Measurements from ENCODE around the gene CDH4. TPM values are rescaled to one million over a fixed set of nuclear protein-coding genes. Genes with fewer than 3 reads are reported as not detected.

Gene CDH4
- total and polyA plus RNA-seq, 2 of the 13 experiments (the other 11 are each of a cell fraction or from before 2014, with no cell fraction given): not detected

DNA sequence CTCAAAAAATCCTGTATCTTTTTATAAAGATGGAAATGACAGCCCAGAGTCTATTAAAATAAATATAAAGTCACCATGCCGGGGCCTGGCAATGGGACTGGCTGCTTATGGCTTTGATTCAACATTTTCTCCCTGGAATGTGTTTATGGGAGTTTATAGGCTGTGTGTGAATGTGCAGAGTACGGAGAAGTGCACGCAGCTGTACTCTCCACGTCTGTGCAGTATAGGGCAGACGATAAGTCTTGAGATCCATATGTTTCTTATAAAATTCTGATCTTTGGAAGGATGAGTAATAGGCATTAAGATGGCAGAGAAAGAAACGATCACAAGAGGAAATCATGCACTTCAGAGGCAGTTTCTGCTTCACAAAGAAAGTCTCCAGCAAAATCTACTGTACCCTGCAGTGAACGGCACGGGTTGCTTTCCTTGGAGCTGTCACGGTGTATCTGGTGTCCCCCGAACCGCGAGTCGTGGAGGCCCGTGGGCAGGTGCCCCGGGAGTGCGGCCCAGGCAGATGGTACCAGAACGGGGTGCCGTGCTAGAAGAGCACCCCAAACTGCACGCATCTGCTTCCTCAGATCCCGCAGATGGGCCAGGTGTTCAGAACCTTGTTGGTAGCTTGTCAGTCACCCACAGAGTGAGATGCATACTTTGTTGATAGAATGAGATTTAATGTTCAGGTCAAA is 431.1 kb downstream of the CDH4 start:
- POLR2A ChIA-PET: no interaction called here
- Histone ChIP-seq H3K27me3 (ENCODE audit: control insufficient read depth in 1 of 2, insufficient read depth in 2 of 2, low read length in 2 of 2) (peaks cover 23 to 89% of the 10 kb centered on the region in 2 experiments; a peak in 4 of 5 replicates), H3K36me3 (replicated peaks in 1 of 2; ENCODE audit: control insufficient read depth in 1 of 2, insufficient read depth in 2 of 2, low read length in 2 of 2) (no peaks in the 10 kb centered on the region), H3K9ac (ENCODE audit: insufficient read depth, low read depth, low read length) (no peak overlapping the region), H3K4me3 (replicated peaks in 1 of 3; ENCODE audit: insufficient read depth in 1 of 3, low read depth in 2 of 3, low read length in 3 of 3) (no peak overlapping the region), H3K4me1 (ENCODE audit: insufficient read depth, low read length) (no peaks in the 10 kb centered on the region), H3K4me2 (ENCODE audit: low read depth, low read length) (no peak overlapping the region), H3K79me2 (ENCODE audit: insufficient read depth, low read length) (no peaks in the 10 kb centered on the region), H2AFZ (ENCODE audit: low read length) (no peak overlapping the region), H3K27ac (ENCODE audit: extremely low read length, insufficient read depth, low read length) (no peak overlapping the region), H3K9me3 (ENCODE audit: low read length) (no peaks in the 10 kb centered on the region), H4K20me1 (ENCODE audit: insufficient read depth, low read length) (no peaks in the 10 kb centered on the region; the same call in 1 of the 2 replicates)
- TF ChIP-seq ZNF329 (CRISPR knock-in tag; IDR thresholded peaks at IDR 0.05; ENCODE audit: low read depth) (no peak), PRDM10 (CRISPR knock-in tag; IDR thresholded peaks at IDR 0.05; ENCODE audit: low read depth) (no peak), FOXO1 (CRISPR knock-in tag; IDR thresholded peaks at IDR 0.05) (no peak), ZNF160 (CRISPR knock-in tag; IDR thresholded peaks at IDR 0.05) (no peak), HBP1 (CRISPR knock-in tag; IDR thresholded peaks at IDR 0.05; ENCODE audit: low read depth) (no peak), SCMH1 (CRISPR knock-in tag; IDR thresholded peaks at IDR 0.05; ENCODE audit: borderline replicate concordance) (no peak), CEBPB (IDR thresholded peaks at IDR 0.05; ENCODE audit: borderline replicate concordance, low read depth, low read length) (no peak), POLR2A (IDR thresholded peaks at IDR 0.05; ENCODE audit: insufficient read depth in 1 of 2, low read depth in 2 of 2, low read length in 2 of 2) (no peak)
- TF ChIP-seq, protein P1, sequence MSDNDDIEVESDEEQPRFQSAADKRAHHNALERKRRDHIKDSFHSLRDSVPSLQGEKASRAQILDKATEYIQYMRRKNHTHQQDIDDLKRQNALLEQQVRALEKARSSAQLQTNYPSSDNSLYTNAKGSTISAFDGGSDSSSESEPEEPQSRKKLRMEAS (IDR thresholded peaks at IDR 0.05): no peak
- intact Hi-C loops (cut with micrococcal nuclease; ENCODE audit: unreplicated experiment): no loop called here
- no peak for FAIRE-seq
- CTCF ChIA-PET (ENCODE audit: low intra/inter-chr PET ratio, low total read pairs): no interaction called here
- WGBS (ENCODE audit: low lambda C conversion rate): 8% methylated on average over 11 of the region's 20 CpGs
- in situ Hi-C loops (cut with HindIII; ENCODE audit: extremely low pct_ligation_motif_present, low pct_unique_long_range_greater_than_20kb): no loop called here
- no TSS peak for BruUV-seq (replicated peaks)
- no peak for ATAC-seq
- DNase-seq (ENCODE audit: low spot score): no peak

All from HepG2 (cell line).